ENCODE measurements around the gene SPAG9.

SPAG9 gene

GRCh38 chr17:51046514-51047384, 73.9 kb downstream of the SPAG9 start (continued):
- TF ChIP-seq ZNF529 (tag by site-specific recombination; IDR thresholded peaks at IDR 0.05; ENCODE audit: insufficient replicate concordance) (no peak), ZBTB7A (tag by site-specific recombination; IDR thresholded peaks at IDR 0.05; ENCODE audit: low read depth) (no peak), ZNF221 (tag by site-specific recombination; IDR thresholded peaks at IDR 0.05; ENCODE audit: borderline replicate concordance) (no peak), ZNF600 (tag by site-specific recombination; IDR thresholded peaks at IDR 0.05) (peak; percentile 98), ZNF580 (tag by site-specific recombination; IDR thresholded peaks at IDR 0.05) (peak; percentile 58; the same call in 1 of the 2 replicates), REST (tag by site-specific recombination; IDR thresholded peaks at IDR 0.05) (no peak), PRDM6 (tag by site-specific recombination; IDR thresholded peaks at IDR 0.05) (peak; percentile 98), ZNF350 (tag by site-specific recombination; IDR thresholded peaks at IDR 0.05) (peak; percentile 89), TCF7L2 (IDR thresholded peaks at IDR 0.05; ENCODE audit: borderline replicate concordance, low read depth, low read length) (no peak), PRDM1 (tag by site-specific recombination; IDR thresholded peaks at IDR 0.05) (peak; percentile 83), ELK4 (IDR thresholded peaks at IDR 0.05; ENCODE audit: borderline replicate concordance, low read depth, low read length) (no peak), ZBTB20 (tag by site-specific recombination; IDR thresholded peaks at IDR 0.05) (peak; percentile 96), ZBTB17 (tag by site-specific recombination; IDR thresholded peaks at IDR 0.05) (peak; percentile 97), ATF2 (tag by site-specific recombination; IDR thresholded peaks at IDR 0.05; ENCODE audit: low read depth) (peak; percentile 100), ZNF514 (tag by site-specific recombination; IDR thresholded peaks at IDR 0.05) (no peak), YY2 (tag by site-specific recombination; IDR thresholded peaks at IDR 0.05) (0 out of 2 replicates have a peak, but pooled peaks have one; percentile 25), BCL11A (tag by site-specific recombination; IDR thresholded peaks at IDR 0.05; ENCODE audit: low read depth) (0 out of 2 replicates have a peak, but pooled peaks have one; percentile 64), ZFP41 (tag by site-specific recombination; IDR thresholded peaks at IDR 0.05; ENCODE audit: borderline replicate concordance) (no peak), ZNF155 (tag by site-specific recombination; IDR thresholded peaks at IDR 0.05) (no peak), ZNF175 (tag by site-specific recombination; IDR thresholded peaks at IDR 0.05) (no peak), ZNF658 (tag by site-specific recombination; IDR thresholded peaks at IDR 0.05) (no peak), ZNF558 (tag by site-specific recombination; IDR thresholded peaks at IDR 0.05) (peak; percentile 90), GLIS1 (tag by site-specific recombination; IDR thresholded peaks at IDR 0.05) (peak; percentile 67), ZNF664 (tag by site-specific recombination; IDR thresholded peaks at IDR 0.05) (peak; percentile 22; the same call in 1 of the 2 replicates), ZNF830 (tag by site-specific recombination; IDR thresholded peaks at IDR 0.05; ENCODE audit: low read depth) (no peak), ZNF76 (tag by site-specific recombination; IDR thresholded peaks at IDR 0.05; ENCODE audit: borderline replicate concordance, low read depth) (peak; percentile 73), PRDM4 (tag by site-specific recombination; IDR thresholded peaks at IDR 0.05) (peak; percentile 65)
